Tibial artery (tissue), 4 donors: ENCODE data around the gene EPB41.
A peak's percentile ranks its signal among the peaks of the same experiment; 100 is the strongest.

Experiments
- DNase-seq, 2 donors: peaks; one replicate each; pipeline ENCODE4 v3.0.0-alpha.2; 2019
- H3K27ac ChIP-seq, 2 donors: fragments of 200-600 bp; sonication (generic) in 1 of 2; 1 replicate in 1 of 2; 2 replicates in 1 of 2; pipeline ENCODE4 v1.5.1; 2018 to 2019; ENCODE audit warnings: mild to moderate bottlenecking in 1 of 2
- H3K27me3 ChIP-seq, 2 donors: fragments of 200-600 bp; sonication (generic) in 1 of 2; one replicate each; pipeline versions ENCODE4 v1.5.1 to v1.6.0; 2016 to 2019
- H3K36me3 ChIP-seq, 3 donors: fragments of 200-600 bp; sonication (generic) in 2 of 3; one replicate each; pipeline ENCODE4 v1.5.1; 2016 to 2019; ENCODE audit warnings: mild to moderate bottlenecking in 2 of 3
- H3K4me1 ChIP-seq, 4 donors: fragments of 200-600 bp; sonication (generic) in 2 of 4; 1 replicate in 3 of 4; 2 replicates in 1 of 4; pipeline ENCODE4 v1.5.1; 2016 to 2019
- H3K4me3 ChIP-seq, 2 donors: fragments of 200-600 bp; sonication (generic) in 1 of 2; 1 replicate in 1 of 2; 2 replicates in 1 of 2; pipeline ENCODE4 v1.5.1; 2018 to 2019; ENCODE audit warnings: mild to moderate bottlenecking in 2 of 2
- H3K9me3 ChIP-seq, 3 donors: fragments of 200-600 bp; sonication (generic) in 1 of 3; one replicate each; pipeline ENCODE4 v1.5.1; 2016 to 2019
- intact Hi-C: fragments of 100-400 bp; cut with DNase I; formaldehyde crosslinking; loops from one replicate; pipeline ENCODE4 v1.15.0; 2023; ENCODE audit warnings: low total_unique reads
- TF ChIP-seq, protein P1 (sequence below), 2 experiments: fragments of 200-600 bp in 1 of 2; fragments of 450-650 bp in 1 of 2; IDR thresholded peaks; one replicate each; pipeline ENCODE4 v1.5.1; 2017 to 2019; ENCODE audit warnings: antibody characterized with exemption in 2 of 2, mild to moderate bottlenecking in 1 of 2, moderate library complexity in 1 of 2

The EPB41 gene

GRCh38 chr1:29156543-29157268, 242.3 kb downstream of the EPB41 start:
- DNase-seq: no peak
- Histone ChIP-seq H3K36me3 (peaks cover 73 to 88% (median 86%) of the 10 kb centered on the region in 3 donors), H3K4me1 (peaks cover 0 to 26% (median 12%) of the 10 kb centered on the region in 4 donors), H3K4me3 (no peak overlapping the region), H3K27ac (peak overlapping the region in 1 of 2 donors; percentile 24), H3K27me3 (no peaks in the 10 kb centered on the region), H3K9me3 (no peaks in the 10 kb centered on the region)
- intact Hi-C loops: no loop called here
- TF ChIP-seq, protein P1, sequence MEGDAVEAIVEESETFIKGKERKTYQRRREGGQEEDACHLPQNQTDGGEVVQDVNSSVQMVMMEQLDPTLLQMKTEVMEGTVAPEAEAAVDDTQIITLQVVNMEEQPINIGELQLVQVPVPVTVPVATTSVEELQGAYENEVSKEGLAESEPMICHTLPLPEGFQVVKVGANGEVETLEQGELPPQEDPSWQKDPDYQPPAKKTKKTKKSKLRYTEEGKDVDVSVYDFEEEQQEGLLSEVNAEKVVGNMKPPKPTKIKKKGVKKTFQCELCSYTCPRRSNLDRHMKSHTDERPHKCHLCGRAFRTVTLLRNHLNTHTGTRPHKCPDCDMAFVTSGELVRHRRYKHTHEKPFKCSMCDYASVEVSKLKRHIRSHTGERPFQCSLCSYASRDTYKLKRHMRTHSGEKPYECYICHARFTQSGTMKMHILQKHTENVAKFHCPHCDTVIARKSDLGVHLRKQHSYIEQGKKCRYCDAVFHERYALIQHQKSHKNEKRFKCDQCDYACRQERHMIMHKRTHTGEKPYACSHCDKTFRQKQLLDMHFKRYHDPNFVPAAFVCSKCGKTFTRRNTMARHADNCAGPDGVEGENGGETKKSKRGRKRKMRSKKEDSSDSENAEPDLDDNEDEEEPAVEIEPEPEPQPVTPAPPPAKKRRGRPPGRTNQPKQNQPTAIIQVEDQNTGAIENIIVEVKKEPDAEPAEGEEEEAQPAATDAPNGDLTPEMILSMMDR (IDR thresholded peaks at IDR 0.05): no peak

DNA sequence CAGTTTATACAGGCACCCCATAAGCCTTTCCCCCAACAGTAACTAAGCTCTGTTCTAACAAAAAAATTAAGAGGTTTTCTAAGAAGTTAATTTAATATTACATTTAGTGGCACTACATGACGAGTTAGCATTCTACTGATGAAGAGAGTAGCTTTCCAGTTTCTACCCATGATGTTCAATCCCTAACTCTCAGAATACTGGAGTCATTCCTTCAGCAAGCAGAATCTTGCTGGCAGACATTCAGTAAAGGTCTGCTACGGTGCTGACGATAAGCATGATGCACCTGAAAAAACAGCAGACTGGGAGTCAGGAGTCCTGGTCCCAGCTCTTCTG, 242.9 kb downstream of the EPB41 start:
- no peak for DNase-seq
- Histone ChIP-seq H3K4me3 (no peak overlapping the region), H3K27ac (no peak overlapping the region), H3K27me3 (no peaks in the 10 kb centered on the region), H3K4me1 (peaks cover 0 to 32% (median 17%) of the 10 kb centered on the region in 4 donors), H3K9me3 (no peaks in the 10 kb centered on the region), H3K36me3 (peaks cover 68 to 83% (median 80%) of the 10 kb centered on the region in 3 donors)
- TF ChIP-seq, protein P1 (IDR thresholded peaks at IDR 0.05): no peak
- intact Hi-C loops: no loop called here

- intact Hi-C loops: no loop called here
- Histone ChIP-seq H3K27me3 (no peaks in the 10 kb centered on the region), H3K9me3 (no peaks in the 10 kb centered on the region), H3K4me1 (peaks cover 0 to 46% (median 24%) of the 10 kb centered on the region in 4 donors), H3K27ac (no peak overlapping the region), H3K36me3 (peaks cover 42 to 67% (median 55%) of the 10 kb centered on the region in 3 donors), H3K4me3 (no peak overlapping the region)
- TF ChIP-seq, protein P1 (IDR thresholded peaks at IDR 0.05): no peak
- DNase-seq: no peak
These were observed 245.4 kb downstream of the EPB41 start for GRCh38 chr1:29159773-29160172.

- intact Hi-C loops: no loop called here
- Histone ChIP-seq H3K27me3 (no peaks in the 10 kb centered on the region), H3K27ac (no peak overlapping the region), H3K9me3 (no peaks in the 10 kb centered on the region), H3K4me1 (peaks cover 0 to 40% (median 23%) of the 10 kb centered on the region in 4 donors), H3K4me3 (no peak overlapping the region), H3K36me3 (peaks cover 43 to 67% (median 52%) of the 10 kb centered on the region in 3 donors)
- TF ChIP-seq, protein P1 (IDR thresholded peaks at IDR 0.05): no peak
- DNase-seq: no peak
These were observed 247.7 kb downstream of the EPB41 start for GRCh38 chr1:29162025-29162424.

- Histone ChIP-seq H3K27ac (no peak overlapping the region), H3K9me3 (no peaks in the 10 kb centered on the region), H3K27me3 (no peaks in the 10 kb centered on the region), H3K4me3 (no peak overlapping the region), H3K36me3 (peaks cover 43 to 67% (median 54%) of the 10 kb centered on the region in 3 donors), H3K4me1 (peaks cover 0 to 37% (median 20%) of the 10 kb centered on the region in 4 donors)
- no peak for DNase-seq
- intact Hi-C loops: no loop called here
- TF ChIP-seq, protein P1 (IDR thresholded peaks at IDR 0.05): no peak
These were observed 248.2 kb downstream of the EPB41 start for GRCh38 chr1:29162476-29163138.
